Measurements from ENCODE around the gene TMEM201. TPM values are rescaled to one million over a fixed set of nuclear protein-coding genes. Genes with fewer than 3 reads are reported as not detected.

Gene TMEM201
- total and polyA plus RNA-seq, 9 of the 15 experiments (the other 6 are each of a cell fraction or from before 2014, with no cell fraction given) = 0.42 to 51.3 (median 7.4) TPM

GRCh38 chr1:9652379-9653209, 63.9 kb downstream of the TMEM201 start (continued):
- TF ChIP-seq ILF3 (IDR thresholded peaks at IDR 0.05; ENCODE audit: borderline replicate concordance) (no peak), ZNF140 (CRISPR knock-in tag; IDR thresholded peaks at IDR 0.05) (no peak), ZFP36 (IDR thresholded peaks at IDR 0.05; ENCODE audit: low read depth, low read length, partially characterized antibody) (no peak), CREB5 (CRISPR knock-in tag; IDR thresholded peaks at IDR 0.05) (no peak), HDAC6 (IDR thresholded peaks at IDR 0.05; ENCODE audit: low read depth, low read length) (no peak), HDAC2 (IDR thresholded peaks at IDR 0.05) (no peak), ZBTB43 (CRISPR knock-in tag; IDR thresholded peaks at IDR 0.05) (no peak), EGR1 (conservative IDR thresholded peaks at IDR 0.05) (0 out of 2 replicates have a peak, but pooled peaks have one; percentile 25), POLR3A (IDR thresholded peaks at IDR 0.05; ENCODE audit: borderline replicate concordance, extremely low read depth, insufficient read depth, insufficient read length) (no peak), MCM3 (IDR thresholded peaks at IDR 0.05) (no peak), U2AF1 (optimal IDR thresholded peaks at IDR 0.05; ENCODE audit: low read depth, low read length) (no peak), FOXJ2 (tag; IDR thresholded peaks at IDR 0.05) (no peak), CTCF (IDR thresholded peaks at IDR 0.05 in 2 of 3, conservative IDR thresholded peaks at IDR 0.05 in 1 of 3; ENCODE audit: insufficient read depth in 2 of 3, low read depth in 1 of 3, low read length in 3 of 3) (no peak), ZNF384 (IDR thresholded peaks at IDR 0.05; ENCODE audit: low read depth, low read length) (peak; percentile 32; the same call in 1 of the 2 replicates), TSHZ1 (CRISPR knock-in tag; IDR thresholded peaks at IDR 0.05) (no peak), PCBP1 (IDR thresholded peaks at IDR 0.05; ENCODE audit: low read depth, low read length, poor library complexity, severe bottlenecking) (peak; percentile 18), HMGN3 (IDR thresholded peaks at IDR 0.05; ENCODE audit: borderline replicate concordance, extremely low read depth, insufficient read length, low read depth, low read length) (peak; percentile 7), ZNF224 (CRISPR knock-in tag; IDR thresholded peaks at IDR 0.05) (no peak), ZNF561 (CRISPR knock-in tag; conservative IDR thresholded peaks at IDR 0.05) (no peak)

Measured in K562 (cell line).